Activated T-helper 17 cell treated with anti-CD3 and anti-CD28 coated beads, Interleukin-2, amount 50 U/mL, for 72 hours (primary cell): Measurements from ENCODE around the gene PNMT. TPM values are rescaled to one million over a fixed set of nuclear protein-coding genes. Genes with fewer than 3 reads are reported as not detected.
A peak's percentile ranks its signal among the peaks of the same experiment; 100 is the strongest.

Source experiments
- ATAC-seq: fragments of 150-1000 bp; cut with Tn5 transposase; replicated peaks from 2 replicates; pipeline ENCODE4 v1.10.0; 2021; ENCODE audit warnings: mild to moderate bottlenecking, moderate library complexity
- H3K27ac Mint-ChIP-seq: one replicate; pipeline ENCODE4 v1.8.0; 2022; ENCODE audit warnings: mixed read lengths
- H3K27me3 Mint-ChIP-seq: one replicate; pipeline ENCODE4 v1.8.0; 2022; ENCODE audit warnings: mixed read lengths
- H3K36me3 Mint-ChIP-seq: one replicate; pipeline ENCODE4 v1.8.0; 2022; ENCODE audit warnings: low read depth, mild to moderate bottlenecking, mixed read lengths
- H3K4me1 Mint-ChIP-seq: one replicate; pipeline ENCODE4 v1.8.0; 2022; ENCODE audit warnings: mixed read lengths
- H3K4me3 Mint-ChIP-seq: one replicate; pipeline ENCODE4 v1.8.0; 2022; ENCODE audit warnings: mild to moderate bottlenecking, mixed read lengths
- H3K9me3 Mint-ChIP-seq: one replicate; pipeline ENCODE4 v1.8.0; 2022; ENCODE audit warnings: mixed read lengths
- total RNA-seq, 2 donors: library from RNA; stranded (reverse); gene quantifications; one replicate each; pipeline ENCODE4 v1.2.3, GENCODE V29; 2022

Gene PNMT
- total RNA-seq, 2 donors from 2014 or later: not detected

DNA sequence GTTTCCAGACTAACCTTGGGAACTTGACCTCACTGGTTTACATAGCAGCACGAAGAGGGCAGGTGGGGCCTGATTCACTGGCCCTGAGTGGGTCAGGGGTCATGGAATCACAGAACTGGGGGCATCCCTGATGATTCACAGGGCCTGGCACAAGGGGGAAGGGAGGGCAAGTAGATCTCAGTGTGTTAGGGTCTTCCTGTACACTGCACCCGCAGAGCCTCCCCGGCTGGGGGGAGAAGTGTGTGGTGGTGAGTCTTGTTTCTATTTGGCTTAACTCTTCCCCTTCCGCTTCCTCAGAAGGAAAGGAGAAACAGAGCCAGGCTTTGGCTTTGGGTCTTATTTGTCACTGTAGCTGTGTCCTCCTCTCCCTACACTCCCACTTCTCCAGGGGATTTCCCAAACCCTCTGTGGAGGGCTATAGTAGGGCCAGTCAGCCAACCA, 27.6 kb upstream of the PNMT start:
- peaks cover 37% of the 10 kb centered on the region for H3K4me1 Mint-ChIP-seq
- H3K4me3 Mint-ChIP-seq: no peak overlapping the region
- H3K27me3 Mint-ChIP-seq: no peaks in the 10 kb centered on the region
- H3K9me3 Mint-ChIP-seq: no peaks in the 10 kb centered on the region
- peak overlapping the region; percentile 62 for H3K27ac Mint-ChIP-seq
- no peak for ATAC-seq
- H3K36me3 Mint-ChIP-seq: no peaks in the 10 kb centered on the region

DNA sequence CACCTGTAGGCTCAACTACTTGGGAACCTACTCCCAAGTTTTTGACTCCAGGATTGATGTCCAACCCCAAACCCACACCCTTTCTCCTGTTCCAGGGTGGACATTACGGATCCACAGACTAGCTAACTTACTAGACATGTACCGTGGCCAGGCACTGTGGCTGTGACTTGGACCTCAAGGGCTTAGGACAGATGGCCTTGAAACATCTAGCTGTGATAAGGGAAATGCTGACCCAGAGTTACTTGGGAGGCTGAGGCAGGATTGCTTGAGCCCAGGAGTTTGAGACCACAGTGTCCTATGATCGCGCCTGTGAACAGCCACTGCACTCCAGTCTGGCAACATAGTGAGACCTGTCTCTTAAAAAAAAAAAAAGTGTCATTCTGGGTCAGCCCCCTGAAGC, 27.2 kb upstream of the PNMT start:
- H3K4me3 Mint-ChIP-seq: no peak overlapping the region
- H3K27me3 Mint-ChIP-seq: no peaks in the 10 kb centered on the region
- H3K9me3 Mint-ChIP-seq: no peaks in the 10 kb centered on the region
- no peaks in the 10 kb centered on the region for H3K36me3 Mint-ChIP-seq
- ATAC-seq: no peak
- H3K27ac Mint-ChIP-seq: peak overlapping the region; percentile 62
- H3K4me1 Mint-ChIP-seq: peaks cover 37% of the 10 kb centered on the region

DNA sequence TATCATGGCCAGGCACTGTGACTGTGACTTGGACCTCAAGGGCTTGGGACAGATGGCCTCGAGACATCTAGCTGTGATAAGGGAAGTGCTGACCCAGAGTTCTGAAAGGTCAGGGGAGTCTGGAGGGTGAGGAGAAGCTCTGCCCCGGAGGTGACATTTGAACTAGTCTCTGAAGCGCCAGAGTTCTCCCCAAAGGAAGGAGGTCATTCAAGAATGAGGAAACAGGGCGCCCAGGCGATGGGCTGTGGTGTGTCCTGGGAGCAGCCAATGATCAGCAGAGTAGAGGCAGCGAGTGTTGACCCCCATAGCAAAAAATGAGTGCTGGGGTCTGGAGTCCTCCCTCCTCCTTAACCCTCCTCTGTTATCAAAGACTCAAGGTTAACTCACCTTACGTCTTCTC, 26.4 kb upstream of the PNMT start:
- peak overlapping the region; percentile 62 for H3K27ac Mint-ChIP-seq
- H3K4me3 Mint-ChIP-seq: no peak overlapping the region
- H3K27me3 Mint-ChIP-seq: no peaks in the 10 kb centered on the region
- no peaks in the 10 kb centered on the region for H3K9me3 Mint-ChIP-seq
- H3K4me1 Mint-ChIP-seq: peaks cover 37% of the 10 kb centered on the region
- no peak for ATAC-seq
- no peaks in the 10 kb centered on the region for H3K36me3 Mint-ChIP-seq

DNA sequence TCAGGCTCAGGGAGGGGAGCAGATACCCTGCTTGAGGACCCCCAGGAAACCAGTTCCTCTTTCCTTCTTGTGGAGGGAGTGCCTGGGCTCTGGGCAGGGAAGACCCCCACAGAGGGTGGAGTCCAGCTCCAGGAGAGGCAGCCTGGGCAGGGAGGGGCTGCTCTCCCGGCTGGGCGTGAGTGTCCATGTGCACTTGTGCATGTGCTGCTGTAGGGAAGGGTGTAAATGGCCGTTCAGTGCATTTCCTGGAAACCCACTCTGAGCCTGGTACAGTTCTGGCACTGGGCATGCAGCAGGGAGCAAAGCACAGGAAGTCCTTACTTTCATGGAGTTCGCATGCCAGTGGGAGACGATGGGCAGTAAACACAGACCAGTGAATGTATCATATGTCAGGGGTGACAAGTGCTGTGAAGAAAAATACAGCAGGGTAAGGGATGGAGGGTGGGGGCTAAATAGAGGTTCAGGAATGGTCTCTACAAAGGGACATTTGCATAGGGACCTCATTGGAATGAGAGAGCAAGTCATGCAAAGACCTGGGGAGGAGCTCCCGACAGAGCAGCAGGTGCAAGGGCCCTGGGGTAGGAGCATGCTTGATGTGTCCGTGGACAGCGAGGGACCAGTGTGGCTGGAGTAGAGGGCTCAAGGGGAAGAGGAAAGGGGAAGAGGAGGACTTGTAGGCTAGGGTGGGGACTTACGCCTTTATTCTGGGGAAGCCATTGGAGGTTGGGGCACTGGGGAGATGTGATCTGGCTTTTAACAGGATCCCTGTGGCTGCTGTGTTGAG, 25.8 kb upstream of the PNMT start:
- H3K9me3 Mint-ChIP-seq: no peaks in the 10 kb centered on the region
- H3K36me3 Mint-ChIP-seq: no peaks in the 10 kb centered on the region
- no peak for ATAC-seq
- no peak overlapping the region for H3K4me3 Mint-ChIP-seq
- no peaks in the 10 kb centered on the region for H3K27me3 Mint-ChIP-seq
- H3K4me1 Mint-ChIP-seq: peaks cover 36% of the 10 kb centered on the region
- H3K27ac Mint-ChIP-seq: peak overlapping the region; percentile 53

DNA sequence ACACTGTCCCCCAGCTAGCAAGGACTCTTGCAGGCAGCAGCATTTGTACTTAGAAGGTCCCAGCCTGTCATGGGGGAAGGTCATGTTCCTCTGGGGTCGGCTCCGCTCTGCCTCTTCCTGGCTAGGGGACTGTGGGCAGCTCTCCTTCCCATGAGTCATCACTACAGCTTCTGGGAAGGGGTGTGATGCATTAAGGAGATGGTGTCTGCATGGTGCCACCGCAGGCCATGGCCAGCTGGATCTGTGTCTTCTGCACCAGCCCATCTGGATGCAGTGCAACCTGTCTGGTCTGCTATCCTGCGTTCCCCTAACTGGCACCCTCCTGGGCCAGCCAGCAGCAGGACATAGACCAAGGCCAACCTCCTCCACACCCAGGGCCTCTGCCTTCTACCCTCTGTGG, 25.0 kb upstream of the PNMT start:
- H3K9me3 Mint-ChIP-seq: no peaks in the 10 kb centered on the region
- H3K27ac Mint-ChIP-seq: peak overlapping the region; percentile 53
- H3K36me3 Mint-ChIP-seq: no peaks in the 10 kb centered on the region
- no peaks in the 10 kb centered on the region for H3K27me3 Mint-ChIP-seq
- H3K4me3 Mint-ChIP-seq: no peak overlapping the region
- peaks cover 28% of the 10 kb centered on the region for H3K4me1 Mint-ChIP-seq
- peak; percentile 45 for ATAC-seq

DNA sequence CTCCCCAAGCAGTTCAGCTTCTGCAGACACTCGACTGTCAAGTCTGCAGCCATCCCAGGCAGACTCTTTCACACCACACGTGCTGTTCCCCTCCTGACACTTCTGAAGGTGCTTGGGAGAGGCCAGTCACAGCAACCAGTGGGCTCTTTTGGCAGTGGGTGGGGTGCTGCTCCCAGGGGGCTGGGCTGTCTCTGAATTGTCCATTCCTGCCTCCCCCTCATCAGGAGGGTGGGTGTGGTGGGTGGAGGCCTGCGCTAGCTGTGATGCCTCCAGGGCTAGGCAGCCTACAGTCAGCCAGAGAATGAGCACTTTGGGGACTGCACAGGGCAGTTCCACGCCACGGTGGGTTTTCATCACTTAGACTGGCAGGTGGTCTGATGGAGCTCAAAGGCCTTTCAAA, 21.0 kb upstream of the PNMT start:
- no peak overlapping the region for H3K4me3 Mint-ChIP-seq
- H3K27me3 Mint-ChIP-seq: no peaks in the 10 kb centered on the region
- H3K27ac Mint-ChIP-seq: no peak overlapping the region
- no peak for ATAC-seq
- peaks cover 8% of the 10 kb centered on the region for H3K36me3 Mint-ChIP-seq
- H3K9me3 Mint-ChIP-seq: no peaks in the 10 kb centered on the region
- peaks cover 32% of the 10 kb centered on the region for H3K4me1 Mint-ChIP-seq

DNA sequence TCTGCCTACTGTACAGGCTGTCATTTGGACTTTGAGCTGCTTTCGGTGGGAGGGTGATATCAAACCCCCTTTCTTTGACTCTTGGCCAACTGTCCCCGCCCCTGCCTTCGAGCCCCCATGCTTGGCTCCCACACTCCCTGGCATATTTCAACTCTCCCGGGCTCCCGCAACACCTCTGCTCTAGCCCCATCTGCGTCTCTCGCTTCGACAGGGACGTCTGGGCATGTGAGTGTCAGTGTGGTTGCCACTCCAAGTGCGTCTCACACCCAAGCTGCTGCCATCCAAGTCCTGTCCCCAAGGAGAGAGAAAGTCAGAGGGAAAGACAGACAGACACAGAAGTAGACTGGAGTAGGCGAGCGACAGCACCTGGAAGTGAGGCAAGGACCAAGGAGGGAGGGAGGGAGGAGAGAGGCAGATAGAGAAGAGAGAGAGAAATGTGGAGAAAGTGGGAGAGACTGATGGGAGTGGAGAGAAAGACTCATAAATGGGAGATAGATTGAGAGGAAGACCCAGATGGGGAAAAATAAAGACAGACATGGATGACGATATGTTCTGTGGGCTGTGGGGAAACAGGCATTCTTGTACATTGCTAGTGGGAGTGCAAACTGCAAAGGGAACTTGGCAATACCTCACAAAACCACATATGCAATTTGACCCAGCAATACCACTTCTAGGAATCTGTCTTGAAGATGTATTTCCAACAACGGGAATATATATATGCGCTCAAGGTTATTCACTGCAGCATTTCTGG, 19.5 kb upstream of the PNMT start:
- Mint-ChIP-seq H3K9me3 (no peaks in the 10 kb centered on the region), H3K27ac (no peak overlapping the region), H3K4me3 (no peak overlapping the region), H3K36me3 (peaks cover 11% of the 10 kb centered on the region), H3K4me1 (peaks cover 20% of the 10 kb centered on the region), H3K27me3 (no peaks in the 10 kb centered on the region)
- no peak for ATAC-seq

DNA sequence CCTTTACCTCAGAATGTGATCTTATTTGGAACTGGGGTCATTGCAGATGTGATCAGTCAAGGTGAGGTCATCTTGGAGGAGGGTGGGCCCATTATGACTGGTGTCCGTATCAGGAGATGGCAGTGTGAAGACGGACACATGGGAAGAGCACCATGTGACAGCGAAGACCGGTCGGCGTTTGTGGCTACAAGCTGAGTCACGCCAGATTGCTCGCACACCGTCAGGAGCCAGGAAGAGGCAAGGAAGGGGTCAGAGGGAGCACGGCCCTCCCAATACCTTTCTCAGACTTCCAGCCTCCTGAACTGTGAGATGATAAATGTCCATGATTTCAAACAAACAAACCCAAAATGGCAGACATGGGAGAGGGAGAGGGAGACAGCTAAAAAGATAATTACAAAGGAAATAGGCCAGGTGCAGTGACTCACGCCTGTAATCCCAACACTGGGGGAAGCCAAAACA, 18.1 kb upstream of the PNMT start:
- Mint-ChIP-seq H3K27me3 (no peaks in the 10 kb centered on the region), H3K4me3 (no peak overlapping the region), H3K4me1 (peaks cover 18% of the 10 kb centered on the region), H3K27ac (no peak overlapping the region), H3K36me3 (peaks cover 19% of the 10 kb centered on the region), H3K9me3 (no peaks in the 10 kb centered on the region)
- no peak for ATAC-seq

DNA sequence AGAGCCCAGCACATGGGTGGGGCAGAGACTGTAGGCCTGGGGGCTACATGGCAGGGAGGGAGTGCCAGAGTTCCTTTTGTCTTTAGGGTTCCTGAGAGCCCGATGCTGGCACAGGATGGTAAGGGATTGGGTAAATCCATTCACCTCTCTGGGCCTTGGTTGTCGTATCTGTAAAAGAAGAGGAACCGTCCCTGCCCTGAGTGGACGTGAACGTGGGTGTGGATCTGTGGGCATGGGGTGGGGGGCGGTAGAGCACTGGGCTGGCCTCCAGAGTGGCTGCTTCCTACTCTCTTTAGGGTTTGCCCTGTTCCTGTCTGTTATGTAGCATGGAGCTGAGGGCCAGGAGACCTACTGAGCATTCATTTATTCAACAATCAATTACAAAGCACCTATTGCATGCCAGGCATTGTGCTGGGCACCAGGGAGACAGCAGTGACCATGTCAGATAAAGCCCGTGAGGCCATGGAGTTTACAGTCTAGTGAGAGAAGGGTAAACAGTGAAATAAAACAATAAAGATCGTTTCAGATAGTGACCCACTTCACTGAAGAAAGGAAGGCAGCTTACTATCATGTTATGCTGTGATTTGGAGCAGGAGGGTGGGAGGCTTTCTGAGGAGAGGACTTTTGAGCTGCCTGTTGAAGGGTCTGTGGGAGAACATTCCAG, 16.2 kb upstream of the PNMT start:
- no peaks in the 10 kb centered on the region for H3K9me3 Mint-ChIP-seq
- H3K27ac Mint-ChIP-seq: peak overlapping the region; percentile 69
- no peak overlapping the region for H3K4me3 Mint-ChIP-seq
- H3K27me3 Mint-ChIP-seq: no peaks in the 10 kb centered on the region
- peaks cover 30% of the 10 kb centered on the region for H3K36me3 Mint-ChIP-seq
- ATAC-seq: no peak
- H3K4me1 Mint-ChIP-seq: peaks cover 18% of the 10 kb centered on the region

DNA sequence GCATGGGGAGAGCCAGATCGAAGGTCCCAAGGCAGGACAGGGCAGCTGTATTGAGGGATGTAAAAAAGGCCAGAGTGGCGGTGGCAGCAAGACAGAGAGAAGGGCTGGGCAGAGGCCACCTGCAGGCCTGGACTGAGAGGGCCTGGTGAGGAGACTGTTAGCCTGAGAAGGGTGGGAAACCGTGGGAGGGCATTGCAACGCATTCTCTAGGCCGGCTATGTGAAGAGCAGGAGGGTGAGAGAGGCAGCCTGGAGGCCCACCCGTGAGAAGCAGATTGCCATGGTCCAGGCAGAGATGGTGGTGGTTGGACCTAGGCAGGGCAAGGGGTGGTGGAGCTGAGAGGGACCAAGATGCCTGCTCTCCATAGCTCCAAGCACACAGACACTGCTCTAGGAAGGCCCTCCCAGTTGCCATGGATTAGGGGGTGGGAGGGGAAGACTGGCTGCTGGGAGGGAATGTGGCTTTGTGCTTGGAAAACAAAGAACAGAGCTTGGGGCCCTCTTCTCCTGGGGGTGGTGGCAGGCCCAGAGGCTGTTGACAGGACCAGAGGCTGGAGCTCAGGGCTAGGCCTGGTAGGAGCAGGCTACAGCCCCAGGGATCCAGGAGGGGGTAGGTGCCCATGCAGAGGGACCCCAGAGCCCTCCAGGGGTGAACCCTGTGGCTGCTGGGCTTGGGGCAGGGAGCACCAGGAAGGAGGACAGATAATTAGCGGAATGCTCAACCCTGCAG, 15.5 kb upstream of the PNMT start:
- Mint-ChIP-seq H3K4me1 (peaks cover 18% of the 10 kb centered on the region), H3K36me3 (peaks cover 32% of the 10 kb centered on the region), H3K27me3 (no peaks in the 10 kb centered on the region), H3K27ac (peak overlapping the region; percentile 69), H3K9me3 (no peaks in the 10 kb centered on the region), H3K4me3 (no peak overlapping the region)
- ATAC-seq: no peak

DNA sequence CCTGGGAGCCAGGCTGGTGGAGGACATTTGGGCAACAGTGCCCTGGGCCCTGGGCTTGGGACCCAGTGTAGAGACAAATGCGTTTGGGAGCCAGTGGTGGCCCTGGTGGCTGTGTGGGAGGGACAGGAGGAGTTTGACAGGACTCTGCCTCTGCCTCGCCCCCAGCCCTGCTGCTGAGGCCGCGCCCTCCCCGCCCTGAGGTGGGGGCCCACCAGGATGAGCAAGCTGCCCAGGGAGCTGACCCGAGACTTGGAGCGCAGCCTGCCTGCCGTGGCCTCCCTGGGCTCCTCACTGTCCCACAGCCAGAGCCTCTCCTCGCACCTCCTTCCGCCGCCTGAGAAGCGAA, 15.0 kb upstream of the PNMT start:
- no peaks in the 10 kb centered on the region for H3K9me3 Mint-ChIP-seq
- ATAC-seq: no peak
- peaks cover 37% of the 10 kb centered on the region for H3K36me3 Mint-ChIP-seq
- peaks cover 18% of the 10 kb centered on the region for H3K4me1 Mint-ChIP-seq
- no peak overlapping the region for H3K27ac Mint-ChIP-seq
- H3K27me3 Mint-ChIP-seq: no peaks in the 10 kb centered on the region
- no peak overlapping the region for H3K4me3 Mint-ChIP-seq

DNA sequence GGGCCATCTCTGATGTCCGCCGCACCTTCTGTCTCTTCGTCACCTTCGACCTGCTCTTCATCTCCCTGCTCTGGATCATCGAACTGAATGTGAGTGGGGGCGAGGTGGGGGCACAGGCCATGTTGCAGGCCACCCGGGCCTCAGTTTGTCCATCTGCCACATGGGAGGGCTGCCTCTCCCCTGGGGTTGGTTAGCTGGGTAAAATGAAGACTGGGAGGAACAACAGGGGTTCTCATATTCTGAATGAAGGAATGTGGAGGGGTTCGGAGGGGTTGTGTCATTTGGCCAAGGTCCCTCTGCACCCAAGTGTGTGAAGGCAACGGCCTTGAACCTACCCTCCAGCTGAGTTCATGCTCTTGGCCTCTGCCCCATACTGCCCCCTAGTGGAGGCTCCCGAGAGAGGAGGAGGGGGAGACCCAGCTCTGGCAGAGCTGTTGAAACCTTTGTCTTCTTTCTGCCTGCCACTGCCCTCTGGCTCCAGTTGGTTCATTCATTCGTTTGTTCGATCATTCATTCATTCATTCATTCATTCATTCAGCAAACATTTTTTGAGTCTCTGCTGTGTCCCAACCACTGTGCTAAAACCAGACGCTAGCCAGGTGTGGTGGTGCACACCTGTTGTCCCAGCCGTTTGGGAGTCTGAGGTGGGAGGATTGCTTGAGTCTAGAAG, 14.5 kb upstream of the PNMT start:
- ATAC-seq: peak; percentile 87
- Mint-ChIP-seq H3K27ac (no peak overlapping the region), H3K27me3 (no peaks in the 10 kb centered on the region), H3K36me3 (peaks cover 38% of the 10 kb centered on the region), H3K4me3 (no peak overlapping the region), H3K9me3 (no peaks in the 10 kb centered on the region), H3K4me1 (peaks cover 18% of the 10 kb centered on the region)

DNA sequence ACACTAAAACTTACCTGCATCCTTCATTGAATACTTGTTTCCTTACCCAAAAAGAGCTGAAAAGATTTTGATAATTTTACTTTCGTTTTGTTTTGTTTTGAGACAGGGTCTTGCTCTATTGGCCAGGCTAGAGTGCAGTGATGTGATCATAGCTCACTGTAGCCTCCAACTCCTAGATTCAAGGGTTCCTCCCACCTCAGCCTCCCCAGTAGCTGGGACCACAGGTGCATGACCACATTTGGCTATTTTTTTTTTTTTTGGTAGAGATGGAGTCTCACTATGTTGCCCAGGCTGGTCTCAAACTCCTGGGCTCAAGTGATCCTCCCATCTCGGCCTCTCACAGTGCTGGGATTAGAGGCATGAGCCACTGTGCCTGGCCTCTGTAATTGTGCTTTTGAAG, 13.1 kb upstream of the PNMT start:
- Mint-ChIP-seq H3K4me3 (no peak overlapping the region), H3K9me3 (no peaks in the 10 kb centered on the region), H3K27ac (no peak overlapping the region), H3K27me3 (no peaks in the 10 kb centered on the region), H3K4me1 (peaks cover 15% of the 10 kb centered on the region), H3K36me3 (peaks cover 42% of the 10 kb centered on the region)
- no peak for ATAC-seq

DNA sequence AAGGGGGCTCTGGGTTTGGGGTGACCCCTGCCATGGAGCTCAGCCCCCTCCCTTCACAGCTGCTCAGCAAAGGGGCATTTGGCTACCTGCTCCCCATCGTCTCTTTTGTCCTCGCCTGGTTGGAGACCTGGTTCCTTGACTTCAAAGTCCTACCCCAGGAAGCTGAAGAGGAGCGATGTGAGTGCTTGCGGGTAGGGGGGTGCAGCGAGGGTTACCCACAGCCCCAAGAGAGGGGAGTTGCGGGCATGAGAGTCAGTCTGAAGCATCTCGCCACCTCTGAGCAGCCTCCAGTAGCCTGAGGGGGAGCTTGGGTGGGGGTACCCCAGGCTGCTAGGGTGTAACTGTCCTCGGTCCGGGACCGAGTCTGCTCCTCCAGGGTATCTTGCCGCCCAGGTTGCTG, 9.9 kb upstream of the PNMT start:
- Mint-ChIP-seq H3K27ac (no peak overlapping the region), H3K27me3 (no peaks in the 10 kb centered on the region), H3K4me1 (no peaks in the 10 kb centered on the region), H3K4me3 (no peak overlapping the region), H3K36me3 (peaks cover 56% of the 10 kb centered on the region), H3K9me3 (no peaks in the 10 kb centered on the region)
- ATAC-seq: no peak
